PC-9 (cell line): ENCODE measurements around the gene RBM18. TPM values are rescaled to one million over a fixed set of nuclear protein-coding genes. Genes with fewer than 3 reads are reported as not detected.

Experiments
- BruUV-seq: library from RNA; stranded (reverse); fragments of 400-500 nt; replicated peaks from 2 replicates; lab custom pipeline; 2021; lab: Mats Ljungman, UMichigan
- CTCF ChIA-PET: fragments of 300-600 bp; sonication (Branson Sonifier 250); formaldehyde crosslinking; loops from one replicate; lab custom pipeline; 2022; ENCODE audit warnings: antibody characterized with exemption; lab: Charles Lee
- POLR2A ChIA-PET: fragments of 300-600 bp; sonication (Branson Sonifier 250); formaldehyde crosslinking; loops from one replicate; lab custom pipeline; 2022; ENCODE audit warnings: antibody characterized with exemption; ENCODE audit not compliant: unreplicated experiment; lab: Charles Lee
- DNase-seq, 2 experiments: peaks; one replicate each; pipeline versions ENCODE4 v3.0.0 to v3.0.0-alpha.2; 2015 to 2022; ENCODE audit warnings: mixed read lengths in 1 of 2
- H2AFZ ChIP-seq: fragments of 200-600 bp; sonication (generic); 2 replicates; pipeline ENCODE4 v1.8.1; 2017; ENCODE audit warnings: antibody characterized with exemption
- H3F3A ChIP-seq: fragments of 200-600 bp; sonication (generic); 2 replicates; pipeline ENCODE4 v1.8.1; 2017; ENCODE audit warnings: antibody characterized with exemption, mild to moderate bottlenecking, low read depth; ENCODE audit not compliant: insufficient read depth
- H3K27ac ChIP-seq: fragments of 200-600 bp; sonication (generic); 2 replicates; pipeline ENCODE4 v1.6.1; 2016; ENCODE audit warnings: mixed run types
- H3K27me3 ChIP-seq: fragments of 200-600 bp; sonication (generic); 2 replicates; pipeline ENCODE4 v1.6.1; 2016; ENCODE audit warnings: low read depth, mixed run types; ENCODE audit not compliant: insufficient read depth
- H3K36me3 ChIP-seq: fragments of 200-600 bp; sonication (generic); 2 replicates; pipeline ENCODE4 v1.6.1; 2016; ENCODE audit warnings: low read depth, mixed run types
- H3K4me1 ChIP-seq: fragments of 200-600 bp; sonication (generic); replicated peaks from 2 replicates; pipeline ENCODE4 v1.6.1; 2016; ENCODE audit warnings: mixed run types; ENCODE audit not compliant: insufficient read depth
- H3K4me2 ChIP-seq: fragments of 200-600 bp; sonication (generic); 2 replicates; pipeline ENCODE4 v1.6.1; 2017; ENCODE audit warnings: mixed run types
- H3K4me3 ChIP-seq: fragments of 200-600 bp; sonication (generic); 2 replicates; pipeline ENCODE4 v1.6.1; 2016; ENCODE audit warnings: mixed run types
- H3K79me2 ChIP-seq: fragments of 200-600 bp; sonication (generic); 2 replicates; pipeline ENCODE4 v1.6.1; 2017; ENCODE audit warnings: low read depth, mixed run types
- H3K9me2 ChIP-seq: fragments of 200-600 bp; sonication (generic); 2 replicates; pipeline ENCODE4 v1.8.1; 2017; ENCODE audit warnings: mild to moderate bottlenecking; ENCODE audit not compliant: insufficient read depth
- H3K9me3 ChIP-seq: fragments of 200-600 bp; sonication (generic); 2 replicates; pipeline ENCODE4 v1.8.1; 2016; ENCODE audit warnings: low read depth; ENCODE audit not compliant: insufficient read depth
- H4K20me1 ChIP-seq: fragments of 200-600 bp; sonication (generic); 2 replicates; pipeline ENCODE4 v1.8.1; 2017; ENCODE audit not compliant: insufficient read depth
- EZH2 ChIP-seq: fragments of 200-600 bp; sonication (generic); IDR thresholded peaks from 2 replicates; pipeline ENCODE4 v1.8.0; 2017; ENCODE audit warnings: antibody characterized with exemption, low read depth
- intact Hi-C: fragments of 100-400 bp; cut with micrococcal nuclease; formaldehyde crosslinking; loops from one replicate; pipeline ENCODE4 v1.10.0; 2022; ENCODE audit not compliant: unreplicated experiment
- total RNA-seq: library from RNA; stranded (reverse); gene quantifications from 2 replicates; pipeline ENCODE4 v1.2.3, GENCODE V29; 2021
- TF ChIP-seq, protein P1 (sequence below): fragments of 200-600 bp; sonication (generic); conservative IDR thresholded peaks from 2 replicates; pipeline ENCODE4 v1.6.1; 2017; ENCODE audit warnings: mixed run types, antibody characterized with exemption, mild to moderate bottlenecking, moderate library complexity

Gene RBM18
- total RNA-seq, 1 experiment from 2014 or later, result 15.1 TPM

DNA sequence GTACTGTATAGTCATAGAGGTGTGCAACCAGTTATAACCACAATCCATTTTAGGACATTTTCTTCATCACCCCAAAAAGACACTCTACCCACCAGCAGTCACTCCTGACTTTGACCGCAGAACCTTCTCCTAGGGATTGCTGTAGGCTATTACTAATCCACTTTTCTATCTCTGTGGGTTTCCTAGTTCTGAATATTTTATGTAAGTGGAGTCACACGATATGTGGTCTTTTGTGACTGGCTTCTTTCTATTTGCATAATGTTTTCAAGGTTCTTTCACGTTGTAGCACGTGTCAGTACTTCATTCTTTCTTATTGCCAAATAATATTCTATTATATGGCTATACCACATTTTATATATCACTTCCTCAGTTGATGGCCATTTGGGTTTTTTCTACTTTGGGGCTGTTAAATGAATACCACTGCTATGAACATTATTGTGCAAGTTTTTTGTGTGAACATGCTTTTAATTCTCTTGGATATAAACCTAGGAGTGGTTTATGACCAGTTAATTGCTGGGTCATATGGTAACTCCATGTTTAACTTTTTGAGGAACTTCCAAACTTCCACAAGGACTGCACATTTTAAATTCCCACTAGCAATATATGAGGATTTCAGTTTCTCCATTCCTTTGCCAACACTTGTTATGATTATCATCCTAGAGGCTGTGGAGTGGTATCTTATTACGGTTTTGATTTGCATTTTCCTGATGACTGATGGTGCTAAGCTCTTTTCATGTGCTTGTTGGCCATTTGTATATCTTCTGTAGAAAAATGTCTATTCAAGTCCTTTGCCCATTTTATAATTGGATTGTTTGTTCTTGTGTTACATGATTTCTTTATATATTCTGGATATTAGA, 37.8 kb upstream of the RBM18 start:
- Histone ChIP-seq H3K36me3 (peaks cover 27% of the 10 kb centered on the region), H3K4me3 (no peak overlapping the region), H4K20me1 (peaks cover 63% of the 10 kb centered on the region), H3K9me2 (no peaks in the 10 kb centered on the region), H3K27me3 (no peaks in the 10 kb centered on the region), H3K79me2 (no peaks in the 10 kb centered on the region), H3K27ac (no peak overlapping the region), H3F3A (no peaks in the 10 kb centered on the region), H3K4me2 (no peak overlapping the region), H3K9me3 (no peaks in the 10 kb centered on the region), H2AFZ (no peak overlapping the region), H3K4me1 (no peaks in the 10 kb centered on the region)
- POLR2A ChIA-PET, result no interaction called here
- BruUV-seq, result no TSS peak
- no peak for DNase-seq
- intact Hi-C loops, result no loop called here
- CTCF ChIA-PET, result no interaction called here
- TF ChIP-seq, protein P1, sequence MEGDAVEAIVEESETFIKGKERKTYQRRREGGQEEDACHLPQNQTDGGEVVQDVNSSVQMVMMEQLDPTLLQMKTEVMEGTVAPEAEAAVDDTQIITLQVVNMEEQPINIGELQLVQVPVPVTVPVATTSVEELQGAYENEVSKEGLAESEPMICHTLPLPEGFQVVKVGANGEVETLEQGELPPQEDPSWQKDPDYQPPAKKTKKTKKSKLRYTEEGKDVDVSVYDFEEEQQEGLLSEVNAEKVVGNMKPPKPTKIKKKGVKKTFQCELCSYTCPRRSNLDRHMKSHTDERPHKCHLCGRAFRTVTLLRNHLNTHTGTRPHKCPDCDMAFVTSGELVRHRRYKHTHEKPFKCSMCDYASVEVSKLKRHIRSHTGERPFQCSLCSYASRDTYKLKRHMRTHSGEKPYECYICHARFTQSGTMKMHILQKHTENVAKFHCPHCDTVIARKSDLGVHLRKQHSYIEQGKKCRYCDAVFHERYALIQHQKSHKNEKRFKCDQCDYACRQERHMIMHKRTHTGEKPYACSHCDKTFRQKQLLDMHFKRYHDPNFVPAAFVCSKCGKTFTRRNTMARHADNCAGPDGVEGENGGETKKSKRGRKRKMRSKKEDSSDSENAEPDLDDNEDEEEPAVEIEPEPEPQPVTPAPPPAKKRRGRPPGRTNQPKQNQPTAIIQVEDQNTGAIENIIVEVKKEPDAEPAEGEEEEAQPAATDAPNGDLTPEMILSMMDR, result no peak
- no peak for TF ChIP-seq EZH2

DNA sequence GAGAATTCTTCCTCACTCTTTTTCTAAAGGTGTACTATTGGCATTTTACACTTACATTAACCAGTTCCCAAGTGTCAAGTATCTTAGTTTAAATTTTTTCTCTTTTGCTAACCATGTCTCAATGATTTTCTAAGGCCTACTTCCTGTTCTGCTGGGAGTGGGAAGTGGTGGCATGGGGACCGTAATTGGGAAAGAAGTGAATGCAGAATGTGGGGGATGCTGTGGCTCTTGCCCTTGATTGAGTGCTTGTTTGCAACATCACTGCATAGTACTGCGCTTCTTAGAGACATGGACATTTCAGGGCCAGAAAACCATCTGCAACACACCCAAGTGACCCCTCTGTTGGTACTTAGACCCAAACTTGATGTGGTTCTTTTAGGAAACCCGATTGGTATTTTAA, 32.9 kb upstream of the RBM18 start:
- no peaks in the 10 kb centered on the region for H3K79me2 ChIP-seq
- peaks cover 14% of the 10 kb centered on the region for H3K36me3 ChIP-seq
- H3K9me2 ChIP-seq, result no peaks in the 10 kb centered on the region
- no TSS peak for BruUV-seq
- intact Hi-C loops, result no loop called here
- no peaks in the 10 kb centered on the region for H3K9me3 ChIP-seq
- no peaks in the 10 kb centered on the region for H3K4me1 ChIP-seq
- no peak overlapping the region for H2AFZ ChIP-seq
- no peaks in the 10 kb centered on the region for H3K27me3 ChIP-seq
- no peak overlapping the region for H3K4me3 ChIP-seq
- no peak for DNase-seq
- H3F3A ChIP-seq, result no peaks in the 10 kb centered on the region
- TF ChIP-seq EZH2, result no peak
- TF ChIP-seq, protein P1, result no peak
- ChIA-PET POLR2A (no interaction called here), CTCF (no interaction called here)
- peaks cover 48% of the 10 kb centered on the region for H4K20me1 ChIP-seq
- H3K4me2 ChIP-seq, result no peak overlapping the region
- no peak overlapping the region for H3K27ac ChIP-seq

DNA sequence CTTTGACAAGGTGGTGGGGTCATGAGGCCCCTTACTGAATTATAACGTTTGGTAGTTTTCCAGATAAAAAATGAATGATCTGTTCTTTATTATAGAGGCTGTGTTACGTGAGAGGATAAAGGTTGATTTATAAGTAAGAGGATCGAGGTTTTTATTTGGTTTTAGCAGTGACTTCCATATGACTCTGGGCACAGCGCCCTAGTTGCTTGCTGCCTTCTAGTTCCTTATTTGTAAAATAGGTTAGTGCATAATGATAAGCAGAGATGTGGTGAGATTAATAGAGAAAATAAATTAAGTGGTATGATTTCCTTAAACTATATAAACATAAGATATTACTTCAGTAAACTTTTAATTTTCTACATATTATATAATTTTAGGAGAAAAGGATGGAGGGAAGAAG, 29.9 kb upstream of the RBM18 start:
- Histone ChIP-seq H3K4me2 (no peak overlapping the region), H3K27me3 (no peaks in the 10 kb centered on the region), H2AFZ (no peak overlapping the region), H4K20me1 (peaks cover 32% of the 10 kb centered on the region), H3K9me3 (no peaks in the 10 kb centered on the region), H3K9me2 (no peaks in the 10 kb centered on the region), H3K27ac (no peak overlapping the region), H3K79me2 (no peaks in the 10 kb centered on the region), H3K4me1 (no peaks in the 10 kb centered on the region), H3K4me3 (no peak overlapping the region), H3K36me3 (peaks cover 30% of the 10 kb centered on the region), H3F3A (no peaks in the 10 kb centered on the region)
- ChIA-PET CTCF (no interaction called here), POLR2A (no interaction called here)
- intact Hi-C loops, result no loop called here
- no TSS peak for BruUV-seq
- DNase-seq, result no peak
- no peak for TF ChIP-seq EZH2
- TF ChIP-seq, protein P1, result no peak
